ENCODE measurements around the gene EFHD2.

Gene EFHD2

DNA sequence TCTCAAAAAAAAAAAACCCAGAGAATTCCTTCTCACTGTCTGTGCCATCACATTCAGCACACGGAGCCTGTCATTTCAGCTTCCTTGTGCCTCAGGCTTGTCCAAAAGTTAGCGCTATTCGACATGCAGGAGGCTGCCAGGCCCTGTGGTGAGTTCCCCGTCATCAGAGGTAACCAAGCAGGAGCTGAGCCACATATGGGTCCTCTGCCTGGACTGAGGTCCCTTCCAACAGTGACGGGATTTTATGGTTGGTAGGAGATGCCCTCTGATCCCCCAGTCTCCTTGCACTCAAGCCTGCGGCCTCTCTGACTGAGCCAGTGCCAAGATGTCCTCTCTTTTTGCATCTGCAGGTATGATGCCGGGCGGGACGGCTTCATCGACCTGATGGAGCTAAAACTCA is 15.8 kb downstream of the EFHD2 start (continued):
- TF ChIP-seq, protein P1, sequence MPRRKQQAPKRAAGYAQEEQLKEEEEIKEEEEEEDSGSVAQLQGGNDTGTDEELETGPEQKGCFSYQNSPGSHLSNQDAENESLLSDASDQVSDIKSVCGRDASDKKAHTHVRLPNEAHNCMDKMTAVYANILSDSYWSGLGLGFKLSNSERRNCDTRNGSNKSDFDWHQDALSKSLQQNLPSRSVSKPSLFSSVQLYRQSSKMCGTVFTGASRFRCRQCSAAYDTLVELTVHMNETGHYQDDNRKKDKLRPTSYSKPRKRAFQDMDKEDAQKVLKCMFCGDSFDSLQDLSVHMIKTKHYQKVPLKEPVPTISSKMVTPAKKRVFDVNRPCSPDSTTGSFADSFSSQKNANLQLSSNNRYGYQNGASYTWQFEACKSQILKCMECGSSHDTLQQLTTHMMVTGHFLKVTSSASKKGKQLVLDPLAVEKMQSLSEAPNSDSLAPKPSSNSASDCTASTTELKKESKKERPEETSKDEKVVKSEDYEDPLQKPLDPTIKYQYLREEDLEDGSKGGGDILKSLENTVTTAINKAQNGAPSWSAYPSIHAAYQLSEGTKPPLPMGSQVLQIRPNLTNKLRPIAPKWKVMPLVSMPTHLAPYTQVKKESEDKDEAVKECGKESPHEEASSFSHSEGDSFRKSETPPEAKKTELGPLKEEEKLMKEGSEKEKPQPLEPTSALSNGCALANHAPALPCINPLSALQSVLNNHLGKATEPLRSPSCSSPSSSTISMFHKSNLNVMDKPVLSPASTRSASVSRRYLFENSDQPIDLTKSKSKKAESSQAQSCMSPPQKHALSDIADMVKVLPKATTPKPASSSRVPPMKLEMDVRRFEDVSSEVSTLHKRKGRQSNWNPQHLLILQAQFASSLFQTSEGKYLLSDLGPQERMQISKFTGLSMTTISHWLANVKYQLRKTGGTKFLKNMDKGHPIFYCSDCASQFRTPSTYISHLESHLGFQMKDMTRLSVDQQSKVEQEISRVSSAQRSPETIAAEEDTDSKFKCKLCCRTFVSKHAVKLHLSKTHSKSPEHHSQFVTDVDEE (CRISPR knock-in tag; IDR thresholded peaks at IDR 0.05) = no peak
- TF ChIP-seq OSR1 (CRISPR knock-in tag; IDR thresholded peaks at IDR 0.05) (no peak), ZNF70 (CRISPR knock-in tag; IDR thresholded peaks at IDR 0.05) (no peak)

DNA sequence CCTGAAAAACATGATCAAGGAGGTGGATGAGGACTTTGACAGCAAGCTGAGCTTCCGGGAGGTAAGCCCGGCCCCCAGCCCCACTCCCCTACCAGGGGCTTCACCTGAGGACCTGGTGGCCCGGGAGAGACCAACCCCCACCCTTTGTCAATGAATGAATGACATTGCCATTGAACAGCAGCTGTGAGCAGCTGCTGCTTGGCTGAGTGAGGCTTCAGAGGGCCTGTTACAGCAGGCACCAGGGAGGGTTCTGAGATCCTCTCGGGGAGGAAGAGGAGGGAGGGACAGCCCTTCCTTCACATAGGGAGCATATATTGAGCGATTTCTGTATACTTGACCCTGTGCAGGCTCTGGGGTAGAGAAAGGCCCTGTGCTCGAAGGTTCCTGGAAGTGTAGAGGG is 16.3 kb downstream of the EFHD2 start:
- no peak for ATAC-seq
- no peak for TF ChIP-seq OSR1 (CRISPR knock-in tag; IDR thresholded peaks at IDR 0.05)
- TF ChIP-seq, protein P2, sequence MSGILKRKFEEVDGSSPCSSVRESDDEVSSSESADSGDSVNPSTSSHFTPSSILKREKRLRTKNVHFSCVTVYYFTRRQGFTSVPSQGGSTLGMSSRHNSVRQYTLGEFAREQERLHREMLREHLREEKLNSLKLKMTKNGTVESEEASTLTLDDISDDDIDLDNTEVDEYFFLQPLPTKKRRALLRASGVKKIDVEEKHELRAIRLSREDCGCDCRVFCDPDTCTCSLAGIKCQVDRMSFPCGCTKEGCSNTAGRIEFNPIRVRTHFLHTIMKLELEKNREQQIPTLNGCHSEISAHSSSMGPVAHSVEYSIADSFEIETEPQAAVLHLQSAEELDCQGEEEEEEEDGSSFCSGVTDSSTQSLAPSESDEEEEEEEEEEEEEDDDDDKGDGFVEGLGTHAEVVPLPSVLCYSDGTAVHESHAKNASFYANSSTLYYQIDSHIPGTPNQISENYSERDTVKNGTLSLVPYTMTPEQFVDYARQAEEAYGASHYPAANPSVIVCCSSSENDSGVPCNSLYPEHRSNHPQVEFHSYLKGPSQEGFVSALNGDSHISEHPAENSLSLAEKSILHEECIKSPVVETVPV (CRISPR knock-in tag; IDR thresholded peaks at IDR 0.05) = no peak

DNA sequence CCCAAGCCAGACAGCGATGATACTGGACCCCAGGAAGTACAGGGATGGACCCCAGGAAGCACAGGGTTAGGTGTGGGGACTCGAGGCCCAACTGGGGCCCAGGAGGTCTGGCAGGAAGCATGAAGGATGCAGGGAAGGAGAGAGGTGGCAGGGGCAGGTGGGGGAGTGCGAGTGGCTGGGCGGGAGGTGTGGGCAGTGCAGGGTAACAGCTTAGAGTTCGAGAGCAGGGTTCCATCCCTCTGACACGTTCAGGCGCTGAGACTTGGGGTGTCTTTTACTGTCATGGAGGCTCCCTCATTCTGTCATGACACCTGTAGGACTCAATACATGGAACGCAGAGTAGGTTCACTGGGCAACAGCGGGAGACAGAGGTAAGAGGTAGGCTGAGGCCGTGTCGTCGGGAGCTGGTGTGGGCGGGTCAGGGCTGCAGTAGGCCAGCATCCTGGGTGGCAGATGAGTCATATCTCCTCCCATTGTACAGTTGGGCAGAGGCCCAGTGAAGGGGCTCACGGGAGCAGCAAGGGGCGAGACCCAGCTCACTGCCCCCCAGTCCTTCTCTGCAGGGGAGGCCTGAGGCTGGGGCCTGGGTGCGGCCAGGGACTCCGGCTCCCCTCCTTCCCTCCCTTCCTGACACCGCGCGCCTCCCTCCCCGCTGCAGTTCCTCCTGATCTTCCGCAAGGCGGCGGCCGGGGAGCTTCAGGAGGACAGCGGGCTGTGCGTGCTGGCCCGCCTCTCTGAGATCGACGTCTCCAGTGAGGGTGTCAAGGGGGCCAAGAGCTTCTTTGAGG is 17.0 kb downstream of the EFHD2 start:
- peak; percentile 62 for ATAC-seq
- TF ChIP-seq GLIS3 (CRISPR knock-in tag; IDR thresholded peaks at IDR 0.05) = no peak
- no peak for TF ChIP-seq PPARA (CRISPR knock-in tag; IDR thresholded peaks at IDR 0.05; ENCODE audit: borderline replicate concordance)
- no peak for TF ChIP-seq TCF4 (CRISPR knock-in tag; IDR thresholded peaks at IDR 0.05; ENCODE audit: borderline replicate concordance)
- TF ChIP-seq, protein P1 (CRISPR knock-in tag; IDR thresholded peaks at IDR 0.05) = no peak
- TF ChIP-seq ISL1 (CRISPR knock-in tag; IDR thresholded peaks at IDR 0.05) = no peak
- TF ChIP-seq ZFP30 (CRISPR knock-in tag; IDR thresholded peaks at IDR 0.05) = no peak
- TF ChIP-seq, protein P3, sequence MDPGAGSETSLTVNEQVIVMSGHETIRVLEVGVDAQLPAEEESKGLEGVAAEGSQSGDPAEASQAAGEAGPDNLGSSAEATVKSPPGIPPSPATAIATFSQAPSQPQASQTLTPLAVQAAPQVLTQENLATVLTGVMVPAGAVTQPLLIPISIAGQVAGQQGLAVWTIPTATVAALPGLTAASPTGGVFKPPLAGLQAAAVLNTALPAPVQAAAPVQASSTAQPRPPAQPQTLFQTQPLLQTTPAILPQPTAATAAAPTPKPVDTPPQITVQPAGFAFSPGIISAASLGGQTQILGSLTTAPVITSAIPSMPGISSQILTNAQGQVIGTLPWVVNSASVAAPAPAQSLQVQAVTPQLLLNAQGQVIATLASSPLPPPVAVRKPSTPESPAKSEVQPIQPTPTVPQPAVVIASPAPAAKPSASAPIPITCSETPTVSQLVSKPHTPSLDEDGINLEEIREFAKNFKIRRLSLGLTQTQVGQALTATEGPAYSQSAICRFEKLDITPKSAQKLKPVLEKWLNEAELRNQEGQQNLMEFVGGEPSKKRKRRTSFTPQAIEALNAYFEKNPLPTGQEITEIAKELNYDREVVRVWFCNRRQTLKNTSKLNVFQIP (CRISPR knock-in tag; IDR thresholded peaks at IDR 0.05; ENCODE audit: borderline replicate concordance, low read depth) = no peak
- TF ChIP-seq, protein P2 (CRISPR knock-in tag; IDR thresholded peaks at IDR 0.05) = no peak
- no peak for TF ChIP-seq TOX (CRISPR knock-in tag; IDR thresholded peaks at IDR 0.05; ENCODE audit: borderline replicate concordance)
- TF ChIP-seq RARB (CRISPR knock-in tag; IDR thresholded peaks at IDR 0.05) = no peak
- TF ChIP-seq ESRRG (CRISPR knock-in tag; IDR thresholded peaks at IDR 0.05) = no peak

DNA sequence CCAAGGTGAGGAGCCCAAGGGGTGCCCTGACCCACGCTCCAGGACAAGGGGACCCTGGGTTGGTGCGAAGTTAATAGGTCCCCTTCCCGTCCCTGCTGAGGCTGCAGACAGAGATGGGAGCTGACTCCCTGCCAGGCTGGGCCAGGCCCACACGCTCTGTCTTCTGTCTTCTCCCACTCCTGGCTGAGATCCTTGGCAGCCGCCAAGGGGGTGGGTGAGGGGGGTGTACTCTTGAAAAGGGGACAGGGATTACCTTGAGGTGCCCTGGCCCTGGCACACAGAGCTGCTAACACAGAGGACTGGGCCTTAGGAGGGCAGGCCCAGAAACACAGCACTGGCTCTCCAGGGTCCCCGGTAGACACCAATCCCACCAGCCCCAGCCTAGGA is 17.6 kb downstream of the EFHD2 start:
- ATAC-seq = peak; percentile 5; the same call in 1 of the 3 replicates
- TF ChIP-seq RARB (CRISPR knock-in tag; IDR thresholded peaks at IDR 0.05) (no peak), ARNTL (CRISPR knock-in tag; IDR thresholded peaks at IDR 0.05; ENCODE audit: borderline replicate concordance, low read depth) (no peak), TOX (CRISPR knock-in tag; IDR thresholded peaks at IDR 0.05; ENCODE audit: borderline replicate concordance) (no peak), ZC3H10 (CRISPR knock-in tag; IDR thresholded peaks at IDR 0.05) (no peak), ZNF70 (CRISPR knock-in tag; IDR thresholded peaks at IDR 0.05) (no peak), ISL1 (CRISPR knock-in tag; IDR thresholded peaks at IDR 0.05) (no peak), ZFP30 (CRISPR knock-in tag; IDR thresholded peaks at IDR 0.05) (no peak), CSDC2 (CRISPR knock-in tag; IDR thresholded peaks at IDR 0.05) (no peak), ZNF565 (CRISPR knock-in tag; conservative IDR thresholded peaks at IDR 0.05; ENCODE audit: low read depth) (no peak), PPARA (CRISPR knock-in tag; IDR thresholded peaks at IDR 0.05; ENCODE audit: borderline replicate concordance) (no peak), SNAI2 (CRISPR knock-in tag; IDR thresholded peaks at IDR 0.05) (no peak), GLIS3 (CRISPR knock-in tag; IDR thresholded peaks at IDR 0.05) (no peak)
- TF ChIP-seq, protein P3 (CRISPR knock-in tag; IDR thresholded peaks at IDR 0.05; ENCODE audit: borderline replicate concordance, low read depth) = no peak
- TF ChIP-seq, protein P1 (CRISPR knock-in tag; IDR thresholded peaks at IDR 0.05) = no peak

Measured in SK-N-SH treated with all-trans-retinoic acid at 6 μM for 48 hours (cell line).